Activated naive CD4-positive, alpha-beta T cell treated with anti-CD3 and anti-CD28 coated beads, Interleukin-2, amount 10 ng/mL, durations not matched to agents 7 days and 5 days (primary cell): ENCODE results near the gene CALN1.

Source experiments
- CTCF ChIA-PET: fragments of 350-600 bp; sonication (Branson Sonifier 250); formaldehyde crosslinking; loops from one replicate; lab custom pipeline; 2021; ENCODE audit warnings: antibody characterized with exemption; lab: Charles Lee
- DNase-seq: peaks from one replicate; pipeline ENCODE4 v3.0.0-alpha.2; 2020
- H3K27ac Mint-ChIP-seq: one replicate; pipeline ENCODE4 v1.8.0; 2021; ENCODE audit warnings: mild to moderate bottlenecking, moderate library complexity, mixed read lengths
- H3K27me3 Mint-ChIP-seq: one replicate; pipeline ENCODE4 v1.8.0; 2021; ENCODE audit warnings: mild to moderate bottlenecking, mixed read lengths
- H3K36me3 Mint-ChIP-seq: one replicate; pipeline ENCODE4 v1.8.0; 2021; ENCODE audit warnings: mixed read lengths
- H3K4me1 Mint-ChIP-seq: one replicate; pipeline ENCODE4 v1.8.0; 2021; ENCODE audit warnings: mixed read lengths
- H3K4me3 Mint-ChIP-seq: one replicate; pipeline ENCODE4 v1.8.0; 2021; ENCODE audit warnings: mild to moderate bottlenecking, moderate library complexity, mixed read lengths
- H3K9me3 Mint-ChIP-seq: one replicate; pipeline ENCODE4 v1.8.0; 2021; ENCODE audit warnings: mixed read lengths

CALN1 gene

GRCh38 chr7:72283309-72283708 is 128.8 kb downstream of the CALN1 start:
- H3K27ac Mint-ChIP-seq, result no peak overlapping the region
- H3K9me3 Mint-ChIP-seq, result peaks cover 8% of the 10 kb centered on the region
- H3K4me1 Mint-ChIP-seq, result no peaks in the 10 kb centered on the region
- DNase-seq, result no peak
- H3K4me3 Mint-ChIP-seq, result no peak overlapping the region
- H3K27me3 Mint-ChIP-seq, result no peaks in the 10 kb centered on the region
- CTCF ChIA-PET, result no interaction called here
- no peaks in the 10 kb centered on the region for H3K36me3 Mint-ChIP-seq

DNA sequence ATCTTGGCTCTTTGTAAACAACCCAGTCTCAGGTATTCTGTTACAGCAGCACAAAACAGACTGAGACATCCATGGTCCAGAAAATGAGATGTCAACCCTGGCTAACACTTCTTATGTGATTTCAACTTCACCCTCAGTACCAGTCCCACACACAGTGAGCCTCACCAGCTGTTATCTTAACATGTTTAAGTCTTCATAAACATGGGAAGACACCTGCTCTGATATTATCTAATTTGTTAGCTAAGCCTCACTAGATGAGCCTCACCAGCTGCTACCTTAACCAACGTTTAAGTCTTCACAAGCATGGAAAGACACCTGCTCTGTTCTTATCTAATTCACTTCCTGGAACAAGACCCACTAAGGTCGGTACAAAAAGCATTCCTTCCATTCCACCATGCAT is 130.8 kb downstream of the CALN1 start:
- Mint-ChIP-seq H3K36me3 (no peaks in the 10 kb centered on the region), H3K27me3 (no peaks in the 10 kb centered on the region), H3K9me3 (peaks cover 20% of the 10 kb centered on the region), H3K4me3 (no peak overlapping the region), H3K27ac (no peak overlapping the region), H3K4me1 (no peaks in the 10 kb centered on the region)
- DNase-seq, result no peak
- CTCF ChIA-PET, result no interaction called here

DNA sequence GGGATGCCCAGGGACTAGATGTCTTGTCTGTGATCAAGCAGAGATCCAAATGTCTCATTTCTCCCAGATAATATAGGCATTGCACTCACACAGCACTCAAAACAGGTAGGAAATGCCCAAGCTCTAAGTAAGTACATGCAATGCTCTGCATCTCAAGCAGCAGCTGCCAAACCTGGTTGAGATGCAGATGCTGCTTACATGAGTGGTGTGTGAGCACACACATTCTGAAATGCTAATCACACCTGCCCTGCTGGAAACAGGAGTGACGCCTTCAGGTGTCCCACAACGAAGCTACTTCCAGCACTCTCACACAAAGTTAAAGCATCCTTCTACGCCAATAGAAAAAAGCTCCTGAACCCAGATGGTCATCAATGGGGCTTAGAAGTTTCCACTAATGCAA is 132.9 kb downstream of the CALN1 start:
- Mint-ChIP-seq H3K9me3 (peaks cover 28% of the 10 kb centered on the region), H3K4me1 (no peaks in the 10 kb centered on the region), H3K36me3 (no peaks in the 10 kb centered on the region), H3K27me3 (no peaks in the 10 kb centered on the region), H3K4me3 (no peak overlapping the region), H3K27ac (no peak overlapping the region)
- CTCF ChIA-PET, result interaction anchor here (0.6 kb wide), 1 partner anchor 23 kb away, joined by 3 read pairs; no protein-coding TSS in a partner anchor
- no peak for DNase-seq

DNA sequence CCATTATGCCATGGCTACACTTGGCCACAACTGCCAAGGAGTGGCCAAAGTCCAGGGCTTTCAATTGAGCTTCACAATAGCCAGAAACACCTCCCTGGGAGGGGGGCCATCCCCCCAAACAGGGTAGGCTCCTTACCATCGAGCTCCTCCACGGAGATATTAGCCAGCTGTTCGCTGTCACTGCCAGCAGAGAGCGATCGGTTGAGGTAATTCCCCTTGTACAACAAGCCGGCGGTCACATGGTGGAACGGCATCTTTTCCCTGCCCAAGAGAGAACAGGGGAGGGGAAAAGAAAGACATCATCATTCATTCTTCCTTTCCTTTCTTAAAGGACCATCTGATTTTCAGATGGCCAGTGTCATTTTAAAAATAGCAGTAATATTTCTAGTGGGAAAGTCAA is 133.6 kb downstream of the CALN1 start:
- H3K36me3 Mint-ChIP-seq, result no peaks in the 10 kb centered on the region
- H3K27me3 Mint-ChIP-seq, result no peaks in the 10 kb centered on the region
- CTCF ChIA-PET, result no interaction called here
- no peaks in the 10 kb centered on the region for H3K4me1 Mint-ChIP-seq
- no peak overlapping the region for H3K4me3 Mint-ChIP-seq
- peaks cover 28% of the 10 kb centered on the region for H3K9me3 Mint-ChIP-seq
- no peak for DNase-seq
- no peak overlapping the region for H3K27ac Mint-ChIP-seq

- Mint-ChIP-seq H3K27ac (no peak overlapping the region), H3K9me3 (peaks cover 32% of the 10 kb centered on the region), H3K4me1 (no peaks in the 10 kb centered on the region), H3K27me3 (no peaks in the 10 kb centered on the region), H3K4me3 (no peak overlapping the region), H3K36me3 (no peaks in the 10 kb centered on the region)
- CTCF ChIA-PET, result no interaction called here
- DNase-seq, result no peak
Measured at GRCh38 chr7:72275382-72276070, 136.6 kb downstream of the CALN1 start.

DNA sequence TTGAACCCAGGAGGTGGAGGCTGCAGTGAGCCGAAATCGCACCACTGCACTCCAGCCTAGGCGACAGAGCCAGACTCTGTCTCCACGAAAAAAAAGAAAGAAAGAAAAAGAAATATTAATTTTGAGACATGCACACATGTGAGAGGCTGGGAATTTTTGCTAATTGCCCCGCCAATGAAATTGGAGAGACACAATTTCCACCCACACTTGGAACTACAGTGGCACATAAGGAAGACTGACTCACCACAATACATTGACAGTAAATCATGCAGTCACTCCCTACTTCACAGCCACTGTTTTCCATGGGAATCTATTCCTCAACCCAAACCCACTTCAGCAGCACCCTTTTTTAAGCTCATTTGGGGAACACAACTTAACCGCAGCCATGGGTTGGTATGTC is 139.7 kb downstream of the CALN1 start:
- H3K27ac Mint-ChIP-seq, result no peak overlapping the region
- H3K36me3 Mint-ChIP-seq, result no peaks in the 10 kb centered on the region
- H3K27me3 Mint-ChIP-seq, result no peaks in the 10 kb centered on the region

GRCh38 chr7:72268796-72269195 is 143.3 kb downstream of the CALN1 start:
- CTCF ChIA-PET, result no interaction called here
- peaks cover 17% of the 10 kb centered on the region for H3K9me3 Mint-ChIP-seq
- no peaks in the 10 kb centered on the region for H3K36me3 Mint-ChIP-seq
- no peaks in the 10 kb centered on the region for H3K27me3 Mint-ChIP-seq
- no peaks in the 10 kb centered on the region for H3K4me1 Mint-ChIP-seq
- DNase-seq, result no peak
- no peak overlapping the region for H3K27ac Mint-ChIP-seq
- H3K4me3 Mint-ChIP-seq, result no peak overlapping the region

More for the DNA sequence above, 139.7 kb downstream of the CALN1 start:
- DNase-seq, result no peak
- H3K9me3 Mint-ChIP-seq, result peaks cover 36% of the 10 kb centered on the region
- CTCF ChIA-PET, result no interaction called here
- H3K4me1 Mint-ChIP-seq, result no peaks in the 10 kb centered on the region
- no peak overlapping the region for H3K4me3 Mint-ChIP-seq

DNA sequence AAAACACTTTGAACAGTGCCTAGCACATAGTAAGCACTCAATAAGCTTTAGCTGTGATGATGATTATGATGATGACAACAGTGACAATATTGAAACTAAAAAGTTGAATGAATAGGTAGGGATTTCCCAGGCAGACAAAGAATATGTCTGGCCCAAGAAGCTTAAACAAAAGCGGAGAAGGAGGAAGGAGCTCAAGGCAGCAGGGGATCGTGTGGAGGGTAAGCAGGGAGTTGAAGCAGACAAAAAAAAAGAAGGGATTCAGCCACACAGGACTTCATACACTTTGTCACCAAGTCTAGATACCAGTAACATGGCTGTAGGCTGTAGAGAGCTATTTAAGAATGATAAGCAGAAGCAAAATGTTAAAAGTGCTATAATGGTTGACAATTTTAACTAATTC is 144.0 kb downstream of the CALN1 start:
- no peaks in the 10 kb centered on the region for H3K36me3 Mint-ChIP-seq
- peaks cover 17% of the 10 kb centered on the region for H3K9me3 Mint-ChIP-seq
- no peaks in the 10 kb centered on the region for H3K27me3 Mint-ChIP-seq
- DNase-seq, result no peak
- CTCF ChIA-PET, result no interaction called here
- no peak overlapping the region for H3K27ac Mint-ChIP-seq
- H3K4me1 Mint-ChIP-seq, result no peaks in the 10 kb centered on the region
- H3K4me3 Mint-ChIP-seq, result no peak overlapping the region

DNA sequence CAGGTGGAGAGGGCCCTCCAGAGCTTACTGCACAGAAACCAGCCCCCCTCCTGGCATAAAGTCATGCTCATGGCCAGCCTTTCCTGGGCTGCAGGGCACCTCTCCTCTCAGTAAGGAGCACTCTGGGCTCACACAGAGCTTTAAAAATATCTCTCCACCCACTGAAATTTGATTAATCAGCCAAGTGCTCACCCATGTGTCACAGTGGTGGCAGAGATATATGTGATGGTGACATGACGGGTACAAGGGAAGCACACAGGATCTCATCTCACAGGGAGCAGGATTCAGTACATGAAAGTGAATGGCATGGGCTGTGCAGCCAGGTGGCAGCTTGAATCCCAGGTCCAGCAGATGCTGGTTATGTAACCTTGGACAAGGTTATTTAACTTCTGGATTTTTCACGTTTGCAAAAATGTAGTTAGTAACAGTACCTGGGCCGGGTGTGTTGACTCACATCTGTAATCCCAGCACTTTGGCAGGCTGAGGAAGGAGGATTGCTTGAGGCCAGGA is 144.8 kb downstream of the CALN1 start:
- Mint-ChIP-seq H3K9me3 (peaks cover 14% of the 10 kb centered on the region), H3K4me3 (no peak overlapping the region), H3K27me3 (no peaks in the 10 kb centered on the region), H3K27ac (no peak overlapping the region), H3K36me3 (no peaks in the 10 kb centered on the region), H3K4me1 (no peaks in the 10 kb centered on the region)
- CTCF ChIA-PET, result no interaction called here
- no peak for DNase-seq

DNA sequence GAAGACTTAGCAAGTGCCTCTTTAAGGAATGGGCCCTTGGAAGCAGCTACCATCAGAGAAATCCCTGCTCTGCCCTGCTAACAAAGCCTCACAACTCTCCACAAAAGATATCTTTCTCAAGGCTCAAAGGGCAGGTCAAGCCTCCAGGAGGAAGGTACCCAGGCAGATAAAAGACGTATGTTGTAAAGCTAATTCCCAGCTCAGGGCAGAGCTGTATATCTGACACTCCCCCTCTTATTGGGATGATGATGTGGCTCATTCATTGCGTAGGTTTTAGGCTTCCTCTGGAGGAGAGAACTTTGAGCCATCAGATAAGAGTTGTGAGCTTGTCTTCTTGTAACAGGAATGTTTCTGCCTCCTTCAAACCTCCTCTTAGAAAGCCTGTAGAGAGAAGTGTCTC is 145.4 kb downstream of the CALN1 start:
- Mint-ChIP-seq H3K9me3 (peaks cover 14% of the 10 kb centered on the region), H3K4me3 (no peak overlapping the region), H3K27ac (no peak overlapping the region), H3K36me3 (no peaks in the 10 kb centered on the region), H3K4me1 (no peaks in the 10 kb centered on the region), H3K27me3 (no peaks in the 10 kb centered on the region)
- DNase-seq, result no peak
- CTCF ChIA-PET, result no interaction called here

- Mint-ChIP-seq H3K9me3 (peaks cover 11% of the 10 kb centered on the region), H3K4me3 (no peak overlapping the region), H3K36me3 (no peaks in the 10 kb centered on the region), H3K4me1 (no peaks in the 10 kb centered on the region), H3K27ac (no peak overlapping the region), H3K27me3 (no peaks in the 10 kb centered on the region)
- DNase-seq, result no peak
- CTCF ChIA-PET, result no interaction called here
Measured at GRCh38 chr7:72265071-72265904, 146.8 kb downstream of the CALN1 start.

DNA sequence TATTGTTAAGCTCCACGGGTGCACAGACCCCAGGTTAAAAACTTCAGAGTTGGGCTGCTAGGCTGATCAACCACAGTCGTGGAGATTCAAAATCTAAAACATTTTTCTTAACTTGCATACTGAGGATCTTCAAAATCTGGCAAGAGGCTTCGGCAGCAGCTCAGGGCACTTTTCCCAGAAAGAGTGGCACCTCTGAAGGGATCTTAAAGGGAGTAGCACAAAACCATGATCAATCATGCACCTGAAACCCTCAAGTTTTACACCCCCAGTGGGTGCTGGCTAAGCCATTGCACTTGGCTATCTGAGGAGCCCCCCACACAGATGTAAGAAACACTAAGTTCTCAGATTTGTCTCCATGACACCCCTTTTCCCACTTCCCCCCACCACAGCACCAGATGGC is 151.7 kb downstream of the CALN1 start:
- H3K9me3 Mint-ChIP-seq, result peaks cover 9% of the 10 kb centered on the region
- no peak for DNase-seq
- no peak overlapping the region for H3K4me3 Mint-ChIP-seq
- H3K36me3 Mint-ChIP-seq, result no peaks in the 10 kb centered on the region
- no peaks in the 10 kb centered on the region for H3K27me3 Mint-ChIP-seq
- H3K4me1 Mint-ChIP-seq, result no peaks in the 10 kb centered on the region
- CTCF ChIA-PET, result no interaction called here
- H3K27ac Mint-ChIP-seq, result no peak overlapping the region

DNA sequence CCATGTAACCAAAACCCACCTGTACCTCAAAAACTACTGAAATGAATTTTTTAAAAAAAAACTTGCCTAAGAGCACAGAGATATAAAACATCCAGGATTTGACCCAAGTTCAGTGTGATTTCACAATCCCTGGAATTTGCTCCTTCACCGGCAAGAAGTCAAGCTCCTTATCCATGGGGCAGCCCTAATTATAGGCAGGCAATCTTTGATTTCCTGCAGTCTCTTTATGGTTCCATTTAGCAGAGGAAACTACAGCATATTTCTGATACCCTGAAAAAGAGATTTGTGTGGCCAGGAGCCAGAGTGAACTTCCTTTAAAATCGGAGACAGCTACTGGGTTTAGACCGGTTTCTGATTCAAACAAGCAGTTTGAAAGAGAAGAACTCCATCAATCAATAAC is 154.1 kb downstream of the CALN1 start:
- peaks cover 9% of the 10 kb centered on the region for H3K9me3 Mint-ChIP-seq
- DNase-seq, result no peak
- H3K27me3 Mint-ChIP-seq, result no peaks in the 10 kb centered on the region
- no peak overlapping the region for H3K27ac Mint-ChIP-seq
- H3K4me1 Mint-ChIP-seq, result no peaks in the 10 kb centered on the region
- no peak overlapping the region for H3K4me3 Mint-ChIP-seq
- H3K36me3 Mint-ChIP-seq, result no peaks in the 10 kb centered on the region
- CTCF ChIA-PET, result no interaction called here

- no peak for DNase-seq
- CTCF ChIA-PET, result no interaction called here
- Mint-ChIP-seq H3K4me1 (no peaks in the 10 kb centered on the region), H3K9me3 (peaks cover 24% of the 10 kb centered on the region), H3K4me3 (no peak overlapping the region), H3K27ac (no peak overlapping the region), H3K27me3 (no peaks in the 10 kb centered on the region), H3K36me3 (no peaks in the 10 kb centered on the region)
Measured at GRCh38 chr7:72254455-72254854, 157.7 kb downstream of the CALN1 start.

DNA sequence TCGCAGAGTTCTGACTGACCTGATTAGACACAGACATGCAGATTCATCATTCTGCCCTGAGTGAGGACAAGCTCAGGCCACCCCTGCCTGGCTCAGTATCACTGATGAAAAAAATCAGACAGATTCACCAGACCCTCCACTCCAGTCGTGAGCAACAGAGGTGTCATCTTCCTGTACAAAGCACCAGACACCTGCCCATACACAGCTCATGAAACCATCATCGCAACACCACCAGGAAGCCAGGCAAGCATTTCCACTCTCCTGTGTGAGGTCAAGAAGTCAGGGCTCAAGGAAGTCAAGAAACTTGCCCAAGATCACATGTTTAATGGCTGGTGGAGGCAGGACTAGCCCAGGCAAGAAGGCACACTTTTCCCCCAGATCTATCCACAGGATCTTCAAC is 163.0 kb downstream of the CALN1 start:
- no peaks in the 10 kb centered on the region for H3K27me3 Mint-ChIP-seq
- H3K4me1 Mint-ChIP-seq, result no peaks in the 10 kb centered on the region
- CTCF ChIA-PET, result no interaction called here
- peaks cover 25% of the 10 kb centered on the region for H3K9me3 Mint-ChIP-seq
- no peaks in the 10 kb centered on the region for H3K36me3 Mint-ChIP-seq
- H3K27ac Mint-ChIP-seq, result no peak overlapping the region
- no peak overlapping the region for H3K4me3 Mint-ChIP-seq
- no peak for DNase-seq
